NCI-H1048 (cell line): Measurements from ENCODE around the gene TDRD10.
"Not testable (repeated sequence)": the region's sequence is repeated elsewhere in the genome, so short reads cannot be mapped to it uniquely, and the experiment has no call there.

Source experiments
- DNase-seq: peaks from one replicate; lab custom pipeline; 2025; lab: John Stamatoyannopoulos, UW

TDRD10 gene

GRCh38 chr1:154517661-154518060 is 15.6 kb downstream of the TDRD10 start:
- DNase-seq: no peak

GRCh38 chr1:154519591-154519991 is 17.6 kb downstream of the TDRD10 start:
- DNase-seq: no peak

GRCh38 chr1:154520333-154520732 is 18.3 kb downstream of the TDRD10 start:
- no peak for DNase-seq

GRCh38 chr1:154521695-154522094 is 19.7 kb downstream of the TDRD10 start:
- DNase-seq: no peak

- no peak for DNase-seq
Observed at GRCh38 chr1:154524881-154525280, 22.9 kb downstream of the TDRD10 start.

GRCh38 chr1:154527192-154527591 is 25.2 kb downstream of the TDRD10 start:
- no peak for DNase-seq

- no peak for DNase-seq
Observed at GRCh38 chr1:154529308-154529707, 27.3 kb downstream of the TDRD10 start.

GRCh38 chr1:154531950-154532349 is 29.9 kb downstream of the TDRD10 start:
- DNase-seq: not testable (repeated sequence)

GRCh38 chr1:154533952-154534844 is 32.2 kb downstream of the TDRD10 start:
- no peak for DNase-seq

GRCh38 chr1:154536570-154536969 is 34.6 kb downstream of the TDRD10 start:
- no peak for DNase-seq

GRCh38 chr1:154539486-154540483 is 37.8 kb downstream of the TDRD10 start:
- no peak for DNase-seq

- DNase-seq: no peak
Observed at GRCh38 chr1:154541231-154541630, 39.2 kb downstream of the TDRD10 start.

GRCh38 chr1:154546264-154547063 is 44.4 kb downstream of the TDRD10 start:
- DNase-seq: no peak

GRCh38 chr1:154547105-154547732 is 45.2 kb downstream of the TDRD10 start:
- no peak for DNase-seq

- no peak for DNase-seq
Observed at GRCh38 chr1:154548028-154548427, 46.0 kb downstream of the TDRD10 start.

GRCh38 chr1:154549202-154549770 is 47.3 kb downstream of the TDRD10 start:
- no peak for DNase-seq

GRCh38 chr1:154550070-154550469 is 48.1 kb downstream of the TDRD10 start:
- no peak for DNase-seq

- no peak for DNase-seq
Observed at GRCh38 chr1:154550657-154551056, 48.6 kb downstream of the TDRD10 start.

- DNase-seq: no peak
Observed at GRCh38 chr1:154551474-154551873, 49.5 kb downstream of the TDRD10 start.

- no peak for DNase-seq
Observed at GRCh38 chr1:154552036-154552435, 50.0 kb downstream of the TDRD10 start.
